ENCODE measurements around the gene NTHL1. TPM values are rescaled to one million over a fixed set of nuclear protein-coding genes. Genes with fewer than 3 reads are reported as not detected.

The NTHL1 gene
- total RNA-seq, 1 experiment from 2014 or later, result 77.4 TPM

DNA sequence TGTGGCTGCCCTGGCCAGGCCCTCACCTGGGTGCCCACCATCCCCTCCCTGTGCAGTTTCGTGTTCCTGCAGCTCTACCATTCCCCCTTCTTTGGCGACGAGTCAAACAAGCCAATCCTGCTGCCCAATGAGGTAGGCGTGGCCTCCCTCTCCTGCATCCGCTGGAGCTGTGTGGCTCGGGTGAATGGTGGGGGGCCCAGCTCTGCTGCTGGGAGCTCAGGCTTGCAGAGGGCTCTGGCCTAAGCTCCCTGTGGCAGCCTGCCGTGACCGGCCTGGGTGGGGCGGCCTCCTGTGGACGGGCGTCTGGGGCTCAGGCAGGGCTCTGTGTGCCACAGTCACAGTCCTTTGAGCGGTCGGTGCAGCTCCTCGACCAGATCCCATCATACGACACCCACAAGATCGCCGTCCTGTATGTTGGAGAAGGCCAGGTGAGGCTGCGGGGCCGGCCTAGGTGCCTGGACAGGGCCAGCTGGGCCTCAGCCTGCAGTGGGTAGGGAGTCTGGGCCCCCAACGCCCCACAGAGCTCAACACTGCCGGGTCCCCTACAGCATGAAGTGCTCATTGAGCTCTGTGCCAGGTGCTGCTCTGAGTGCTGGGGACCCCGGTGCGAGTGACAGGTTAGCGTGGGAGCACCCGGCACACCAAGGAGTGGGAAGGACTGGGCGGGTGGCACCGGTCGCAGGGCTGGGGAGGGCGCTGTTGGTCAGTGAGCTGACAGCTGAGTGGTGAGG lies 37.4 kb upstream of the NTHL1 start:
- no peak for DNase-seq (ENCODE audit: low spot score)

DNA sequence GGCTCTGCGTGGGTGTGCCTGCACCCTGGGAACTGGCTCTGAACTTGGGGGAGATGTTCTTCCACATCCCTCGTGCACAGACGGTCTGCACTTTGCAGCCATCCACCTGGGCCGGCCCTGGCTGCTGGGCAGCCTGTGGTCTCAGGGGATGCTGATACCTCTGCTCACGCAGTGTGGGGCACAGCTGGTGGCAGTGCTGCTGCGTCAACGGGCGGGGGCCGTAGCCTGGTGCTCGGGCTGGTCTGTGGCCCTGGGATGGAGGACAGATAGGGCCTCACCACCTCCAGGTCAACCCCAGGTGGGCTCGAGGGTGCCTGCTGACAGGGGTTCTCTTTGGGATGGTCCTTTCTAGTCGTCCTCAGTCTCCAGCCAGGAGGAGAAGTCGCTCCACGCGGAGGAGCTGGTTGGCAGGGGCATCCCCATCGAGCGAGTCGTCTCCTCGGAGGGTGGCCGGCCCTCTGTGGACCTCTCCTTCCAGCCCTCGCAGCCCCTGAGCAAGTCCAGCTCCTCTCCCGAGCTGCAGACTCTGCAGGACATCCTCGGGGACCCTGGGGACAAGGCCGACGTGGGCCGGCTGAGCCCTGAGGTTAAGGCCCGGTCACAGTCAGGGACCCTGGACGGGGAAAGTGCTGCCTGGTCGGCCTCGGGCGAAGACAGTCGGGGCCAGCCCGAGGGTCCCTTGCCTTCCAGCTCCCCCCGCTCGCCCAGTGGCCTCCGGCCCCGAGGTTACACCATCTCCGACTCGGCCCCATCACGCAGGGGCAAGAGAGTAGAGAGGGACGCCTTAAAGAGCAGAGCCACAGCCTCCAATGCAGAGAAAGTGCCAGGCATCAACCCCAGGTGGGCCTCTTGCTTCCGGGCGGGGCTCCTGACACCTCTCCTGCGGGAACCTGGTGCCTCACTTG lies 36.5 kb upstream of the NTHL1 start:
- DNase-seq (ENCODE audit: low spot score), result no peak

DNA sequence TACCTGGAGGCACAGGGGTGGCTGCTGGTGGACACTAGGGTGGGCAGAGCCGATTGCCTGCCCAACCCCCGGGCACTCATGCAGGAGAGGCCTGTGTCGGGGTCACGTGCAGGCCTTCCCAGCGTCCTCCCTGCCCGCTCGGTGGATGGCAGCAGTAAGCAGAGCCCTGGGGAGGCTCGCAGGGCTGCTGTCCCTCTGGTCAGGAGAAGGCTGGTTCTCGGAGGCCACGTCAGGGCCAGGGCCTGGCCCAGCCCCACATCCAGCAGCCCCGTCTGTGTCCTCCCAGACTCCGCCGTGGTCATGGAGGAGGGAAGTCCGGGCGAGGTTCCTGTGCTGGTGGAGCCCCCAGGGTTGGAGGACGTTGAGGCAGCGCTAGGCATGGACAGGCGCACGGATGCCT lies 35.8 kb upstream of the NTHL1 start:
- no peak for DNase-seq (ENCODE audit: low spot score)

DNA sequence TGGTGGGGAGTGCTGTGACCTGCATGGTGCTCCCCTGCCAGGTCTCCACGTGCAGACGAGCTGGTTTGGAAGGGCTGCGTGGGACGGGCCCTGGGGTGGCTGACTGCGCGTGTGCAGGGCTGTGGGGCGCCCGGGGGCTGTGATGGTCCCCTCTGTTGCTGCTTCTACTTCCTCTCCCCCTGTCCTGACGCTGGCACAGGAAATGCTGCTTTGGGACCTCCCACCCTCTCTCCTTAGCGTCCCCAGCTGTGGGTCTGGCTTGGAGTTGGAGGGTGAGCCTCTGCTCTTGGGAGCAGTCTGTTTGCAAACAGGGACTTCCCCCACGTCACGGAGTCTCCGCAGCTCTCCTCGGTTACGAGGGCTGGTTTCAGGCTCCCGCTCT lies 35.3 kb upstream of the NTHL1 start:
- no peak for DNase-seq (ENCODE audit: low spot score)

DNA sequence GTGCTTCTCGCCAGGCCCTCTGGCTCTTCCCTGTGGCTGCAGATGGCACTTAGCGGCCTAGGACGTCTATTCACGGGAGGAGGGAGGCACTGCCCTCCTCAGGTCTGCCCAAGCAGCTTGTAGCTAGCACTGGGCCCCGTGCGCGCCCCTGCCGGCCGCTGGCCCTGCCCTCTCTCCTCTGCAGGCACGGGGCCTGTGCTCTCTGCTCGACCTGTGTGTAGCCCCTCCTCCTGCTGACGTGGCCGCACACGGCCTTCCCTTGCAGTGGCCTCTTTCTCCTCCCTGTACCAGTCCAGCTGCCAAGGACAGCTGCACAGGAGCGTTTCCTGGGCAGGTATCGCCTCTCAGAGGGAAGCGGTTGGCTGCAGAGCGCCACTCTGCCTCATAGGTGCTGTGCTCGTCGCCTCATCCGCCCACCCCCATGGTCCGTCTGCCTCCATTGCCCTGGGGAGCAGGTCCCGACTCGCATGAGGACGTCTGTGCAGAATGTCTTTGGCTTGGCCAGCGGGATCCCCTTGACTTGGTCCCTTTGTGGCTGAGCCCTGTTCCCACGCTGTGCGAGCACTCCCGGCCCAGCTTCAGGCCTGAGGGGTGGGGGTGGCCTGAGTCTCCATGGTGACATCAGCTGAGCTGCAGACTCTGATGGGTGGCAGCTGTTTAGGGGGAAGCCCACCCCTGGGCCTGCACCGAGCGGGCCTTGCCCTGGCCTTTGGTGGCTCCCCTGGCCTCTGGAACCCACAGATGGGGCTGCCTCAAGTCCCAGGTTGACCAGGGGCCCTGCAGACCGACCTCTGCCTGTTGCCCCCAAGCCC lies 34.7 kb upstream of the NTHL1 start:
- DNase-seq (ENCODE audit: low spot score), result no peak

DNA sequence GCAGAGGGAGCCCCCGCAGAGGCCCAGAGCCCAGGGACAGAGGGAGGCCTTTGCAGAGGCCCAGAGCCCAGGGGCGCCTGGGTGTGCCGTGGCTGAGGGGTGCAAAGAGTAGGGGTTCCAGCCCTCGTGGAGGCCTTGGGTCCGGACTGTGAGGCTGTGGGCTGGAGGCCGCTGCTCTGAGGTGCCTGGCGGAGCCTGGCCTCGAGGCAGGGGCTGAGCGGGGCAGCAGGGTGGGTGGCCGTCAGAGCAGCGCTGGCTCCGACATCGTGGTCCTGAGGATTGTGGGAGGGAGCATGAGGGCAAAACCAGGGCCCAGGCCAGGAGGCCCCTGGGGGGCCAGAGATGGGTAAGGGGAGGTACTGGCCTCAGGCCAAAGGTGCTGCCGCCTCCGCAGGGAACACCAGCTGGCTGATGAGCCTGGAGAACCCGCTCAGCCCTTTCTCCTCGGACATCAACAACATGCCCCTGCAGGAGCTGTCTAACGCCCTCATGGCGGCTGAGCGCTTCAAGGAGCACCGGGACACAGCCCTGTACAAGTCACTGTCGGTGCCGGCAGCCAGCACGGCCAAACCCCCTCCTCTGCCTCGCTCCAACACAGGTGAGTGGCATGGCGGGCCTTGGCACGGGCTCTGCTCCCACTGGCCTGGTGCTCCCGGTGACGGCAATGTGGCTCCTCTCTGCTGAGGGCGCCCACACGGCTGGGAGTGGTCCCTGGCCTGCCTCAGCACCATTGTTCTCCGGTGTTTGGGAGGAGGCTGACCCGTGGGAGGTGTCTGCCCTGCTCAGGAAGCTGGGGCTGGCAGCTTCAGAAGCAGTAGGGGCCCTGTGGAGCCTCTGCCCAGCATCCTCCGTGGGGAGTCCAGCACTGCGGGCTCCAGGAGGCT lies 33.8 kb upstream of the NTHL1 start:
- no peak for DNase-seq (ENCODE audit: low spot score)

DNA sequence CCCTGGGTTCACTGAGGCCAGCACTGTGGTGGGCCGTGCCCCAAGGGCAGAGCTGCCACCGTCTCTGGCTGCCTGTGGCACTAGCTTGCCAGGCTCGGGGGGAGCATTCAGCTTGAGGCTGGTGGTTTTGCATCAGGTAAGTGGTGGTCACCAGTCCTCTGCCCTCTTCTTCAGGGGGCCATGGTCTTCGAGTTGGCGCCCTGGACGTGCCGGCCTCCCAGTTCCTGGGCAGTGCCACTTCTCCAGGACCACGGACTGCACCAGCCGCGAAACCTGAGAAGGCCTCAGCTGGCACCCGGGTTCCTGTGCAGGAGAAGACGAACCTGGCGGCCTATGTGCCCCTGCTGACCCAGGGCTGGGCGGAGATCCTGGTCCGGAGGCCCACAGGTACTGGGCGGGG lies 32.4 kb upstream of the NTHL1 start:
- DNase-seq (ENCODE audit: low spot score), result no peak

DNA sequence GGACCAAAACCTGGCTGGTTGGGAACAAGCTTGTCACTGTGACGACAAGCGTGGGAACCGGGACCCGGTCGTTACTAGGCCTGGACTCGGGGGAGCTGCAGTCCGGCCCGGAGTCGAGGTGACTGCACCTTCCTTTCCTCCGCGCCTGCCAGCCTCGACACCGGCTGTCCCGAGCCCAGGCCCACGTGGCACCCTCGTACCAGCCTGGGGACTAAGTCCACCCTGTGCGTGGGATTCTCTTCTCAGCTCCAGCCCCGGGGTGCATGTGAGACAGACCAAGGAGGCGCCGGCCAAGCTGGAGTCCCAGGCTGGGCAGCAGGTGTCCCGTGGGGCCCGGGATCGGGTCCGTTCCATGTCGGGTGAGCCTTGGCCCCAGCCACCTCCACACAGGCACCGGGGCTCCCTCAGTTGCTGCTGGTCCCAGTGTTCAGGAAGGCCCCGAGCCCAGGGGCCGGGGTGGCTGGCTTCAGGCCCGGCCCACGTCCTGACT lies 31.7 kb upstream of the NTHL1 start:
- no peak for DNase-seq (ENCODE audit: low spot score)

DNA sequence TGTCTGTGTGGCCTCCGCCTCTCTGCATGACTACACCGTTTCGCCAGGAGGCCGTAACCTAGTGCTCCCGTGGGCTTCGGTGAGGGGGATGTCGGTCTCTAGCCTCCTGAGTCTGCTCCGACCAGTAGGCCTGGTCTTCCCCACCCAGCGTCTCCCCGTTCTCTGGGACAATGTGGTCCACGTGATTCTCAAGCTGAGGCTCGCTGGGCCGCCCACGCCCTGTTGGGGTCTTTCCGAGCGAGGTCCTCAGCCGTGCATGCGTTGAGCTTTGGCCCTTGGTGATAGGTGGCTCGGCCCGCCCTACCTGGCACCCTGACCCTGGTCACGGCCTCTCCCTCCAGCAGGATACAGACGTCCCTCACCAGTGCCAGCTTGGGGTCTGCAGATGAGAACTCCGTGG lies 31.1 kb upstream of the NTHL1 start:
- no peak for DNase-seq (ENCODE audit: low spot score)

DNA sequence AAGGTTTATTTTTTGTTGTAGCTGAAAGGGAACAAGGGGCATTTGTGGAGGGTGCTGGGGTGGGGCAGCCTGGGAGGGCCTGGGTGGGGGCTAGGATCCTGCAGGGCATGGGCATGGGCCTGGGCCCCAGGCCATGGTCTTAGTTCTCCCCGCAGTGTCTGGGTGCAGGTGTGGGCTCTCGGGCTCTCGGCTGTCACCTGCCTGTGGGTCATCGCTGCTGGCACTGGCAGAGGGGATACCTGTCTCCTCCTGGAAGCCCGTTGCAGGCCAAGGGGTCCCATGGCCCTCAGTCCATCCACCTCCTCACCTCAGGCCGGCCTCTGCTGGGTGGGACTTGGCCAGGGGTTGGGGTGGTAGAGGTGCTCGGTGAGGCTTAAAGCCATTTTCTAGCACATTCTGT lies 30.5 kb upstream of the NTHL1 start:
- no peak for DNase-seq (ENCODE audit: low spot score)

DNA sequence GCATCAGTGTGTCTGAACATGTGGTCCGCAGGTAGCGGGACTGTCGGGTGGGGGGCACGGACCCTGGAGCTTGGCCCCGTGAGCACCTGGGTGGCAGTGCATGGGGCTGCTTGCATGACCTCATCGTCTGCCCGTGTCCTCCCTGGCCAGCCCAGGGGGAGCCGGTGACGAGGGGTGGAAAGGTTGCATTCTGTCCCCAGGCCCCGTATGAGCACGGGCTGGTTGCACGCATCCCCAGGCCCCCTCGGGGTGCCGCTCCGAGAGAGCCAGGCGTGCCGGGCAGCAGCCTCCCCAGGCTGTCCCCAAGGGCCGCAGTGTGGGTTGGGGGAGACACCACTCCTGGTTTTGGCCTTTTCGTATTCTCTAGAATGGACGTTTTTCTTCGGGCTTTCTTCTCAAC lies 30.1 kb upstream of the NTHL1 start:
- no peak for DNase-seq (ENCODE audit: low spot score)

DNA sequence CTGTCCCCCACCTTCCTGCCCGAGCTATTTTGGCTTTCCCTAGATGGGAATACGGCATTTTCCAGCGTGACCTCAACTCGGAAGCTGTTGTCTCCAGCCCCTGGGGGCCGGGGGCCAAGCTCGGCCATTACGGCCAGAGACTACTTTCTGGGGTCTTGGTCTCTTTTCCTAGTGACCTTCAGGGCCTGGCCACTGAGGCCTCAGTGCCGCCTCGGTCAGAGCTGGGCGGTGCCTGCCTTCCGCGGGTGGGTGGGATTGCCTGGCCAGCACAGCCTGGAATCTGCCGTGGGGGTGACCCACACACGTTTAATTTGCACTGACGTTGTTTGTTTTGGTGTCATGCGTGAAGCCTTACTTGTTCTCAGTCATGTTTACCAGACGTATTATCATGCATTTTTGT lies 29.4 kb upstream of the NTHL1 start:
- no peak for DNase-seq (ENCODE audit: low spot score)

DNA sequence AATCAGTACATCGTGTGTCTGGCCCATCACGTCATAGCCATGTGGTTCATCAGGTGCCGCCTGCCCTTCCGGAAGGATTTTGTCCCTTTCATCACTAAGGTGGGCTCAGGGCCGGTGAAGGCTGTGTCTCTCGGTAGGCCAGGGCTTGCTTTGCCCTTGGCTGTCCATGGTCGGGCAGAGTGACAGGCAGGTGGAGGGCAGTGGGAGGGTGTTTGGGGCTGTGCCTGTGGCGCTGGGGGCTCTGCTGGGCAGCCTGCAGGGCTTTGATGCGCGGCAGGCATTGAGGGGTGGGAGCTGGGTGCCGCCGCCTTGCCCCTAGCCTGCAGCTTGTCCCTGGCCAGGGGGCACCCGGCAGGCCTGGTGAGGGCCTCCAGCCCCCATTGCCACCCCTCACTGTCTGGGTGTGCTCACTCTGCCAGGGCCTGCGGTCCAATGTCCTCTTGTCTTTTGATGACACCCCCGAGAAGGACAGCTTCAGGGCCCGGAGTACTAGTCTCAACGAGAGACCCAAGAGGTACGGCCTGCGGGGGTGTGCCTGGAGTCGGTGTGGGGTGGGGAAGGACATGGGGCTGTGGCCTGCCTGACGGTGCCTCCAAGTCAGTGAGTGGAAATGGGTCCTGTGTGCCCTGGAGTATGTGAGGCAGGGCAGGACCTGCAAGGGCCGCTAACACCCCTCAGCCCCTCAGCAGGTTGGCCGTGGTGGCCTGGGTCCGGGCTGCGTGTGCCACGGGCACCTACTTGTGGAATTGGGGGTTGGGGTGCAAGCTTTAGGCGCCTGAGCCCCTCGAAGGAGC lies 28.6 kb upstream of the NTHL1 start:
- no peak for DNase-seq (ENCODE audit: low spot score)

DNA sequence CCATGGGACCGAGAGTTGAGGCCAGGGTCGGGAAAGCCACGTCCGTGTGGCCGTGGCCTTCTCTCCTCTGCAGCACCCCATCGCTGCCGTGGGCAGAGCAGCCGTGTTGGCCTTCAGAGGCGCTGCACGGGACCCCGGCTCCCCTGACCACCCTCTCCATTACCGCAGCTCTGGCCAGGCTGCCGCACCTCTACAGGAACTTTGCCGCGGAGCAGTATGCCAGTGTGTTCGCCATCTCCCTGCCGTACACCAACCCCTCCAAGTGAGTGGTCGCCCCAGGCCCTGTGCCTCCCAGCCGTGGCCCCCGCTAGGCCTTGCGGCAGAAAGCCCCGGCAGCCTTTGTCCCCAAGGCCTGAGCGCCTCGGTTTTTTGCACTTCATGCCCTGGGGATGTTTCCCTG lies 28.0 kb upstream of the NTHL1 start:
- no peak for DNase-seq (ENCODE audit: low spot score)

DNA sequence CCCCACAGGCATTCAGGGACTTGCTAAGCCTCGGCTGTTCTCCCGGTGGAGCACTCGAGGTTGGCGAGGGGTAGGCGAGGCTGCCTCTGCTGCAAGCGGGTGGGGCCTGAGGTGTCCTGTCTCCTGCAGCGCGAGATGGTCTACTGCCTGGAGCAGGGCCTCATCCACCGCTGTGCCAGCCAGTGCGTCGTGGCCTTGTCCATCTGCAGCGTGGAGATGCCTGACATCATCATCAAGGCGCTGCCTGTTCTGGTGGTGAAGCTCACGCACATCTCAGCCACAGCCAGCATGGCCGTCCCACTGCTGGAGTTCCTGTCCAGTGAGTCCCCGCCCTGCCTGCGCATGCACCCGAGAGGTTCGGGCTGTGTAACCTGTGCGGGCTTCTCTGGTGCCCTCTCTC lies 26.4 kb upstream of the NTHL1 start:
- no peak for DNase-seq (ENCODE audit: low spot score)

DNA sequence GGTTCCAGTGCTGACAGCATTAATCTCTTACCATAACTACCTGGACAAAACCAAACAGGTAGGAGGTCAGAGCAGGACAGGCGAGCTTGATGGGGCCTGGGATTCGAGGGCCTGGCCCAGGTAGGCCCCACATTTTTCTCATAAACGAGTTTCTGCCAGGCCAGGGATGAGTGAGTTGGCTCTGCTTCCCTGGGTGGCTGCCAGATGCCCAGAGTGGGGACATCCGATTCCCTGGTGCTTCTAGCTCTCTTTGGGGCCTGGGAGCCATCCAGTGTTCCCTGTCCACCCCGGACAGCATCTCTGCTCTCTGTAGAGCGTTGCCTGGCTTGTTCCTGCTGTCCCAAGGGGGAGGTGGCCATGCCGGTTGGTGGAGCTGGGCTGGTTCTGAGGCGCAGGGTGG lies 25.3 kb upstream of the NTHL1 start:
- DNase-seq (ENCODE audit: low spot score), result no peak

DNA sequence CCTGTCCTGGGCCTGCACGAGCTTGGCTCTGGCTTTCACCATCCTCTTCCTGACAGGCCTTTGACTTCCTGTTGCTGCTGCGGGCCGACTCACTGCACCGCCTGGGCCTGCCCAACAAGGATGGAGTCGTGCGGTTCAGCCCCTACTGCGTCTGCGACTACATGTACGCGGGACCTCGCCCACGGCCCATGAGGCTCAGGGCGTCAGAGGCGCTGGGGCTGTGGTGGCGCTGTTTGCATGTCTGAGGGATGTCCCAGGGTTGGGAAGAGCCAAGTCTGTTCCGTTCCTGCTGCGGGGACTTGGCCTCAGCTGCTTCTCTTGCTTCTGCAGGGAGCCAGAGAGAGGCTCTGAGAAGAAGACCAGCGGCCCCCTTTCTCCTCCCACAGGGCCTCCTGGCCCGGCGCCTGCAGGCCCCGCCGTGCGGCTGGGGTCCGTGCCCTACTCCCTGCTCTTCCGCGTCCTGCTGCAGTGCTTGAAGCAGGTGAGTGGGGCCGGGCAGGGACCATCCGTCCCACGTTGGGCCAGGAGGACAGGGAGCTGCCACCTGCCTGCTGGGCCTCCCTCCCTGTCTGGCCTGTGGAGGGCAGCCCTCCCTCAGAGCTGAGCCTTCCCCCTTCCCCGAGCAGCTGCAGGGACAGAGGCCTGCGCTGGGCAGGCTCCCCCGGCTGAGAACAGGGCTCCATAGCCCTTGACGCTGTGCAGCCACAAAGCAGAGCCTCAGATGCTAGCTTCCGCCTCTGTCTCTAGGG lies 24.0 kb upstream of the NTHL1 start:
- no peak for DNase-seq (ENCODE audit: low spot score)

DNA sequence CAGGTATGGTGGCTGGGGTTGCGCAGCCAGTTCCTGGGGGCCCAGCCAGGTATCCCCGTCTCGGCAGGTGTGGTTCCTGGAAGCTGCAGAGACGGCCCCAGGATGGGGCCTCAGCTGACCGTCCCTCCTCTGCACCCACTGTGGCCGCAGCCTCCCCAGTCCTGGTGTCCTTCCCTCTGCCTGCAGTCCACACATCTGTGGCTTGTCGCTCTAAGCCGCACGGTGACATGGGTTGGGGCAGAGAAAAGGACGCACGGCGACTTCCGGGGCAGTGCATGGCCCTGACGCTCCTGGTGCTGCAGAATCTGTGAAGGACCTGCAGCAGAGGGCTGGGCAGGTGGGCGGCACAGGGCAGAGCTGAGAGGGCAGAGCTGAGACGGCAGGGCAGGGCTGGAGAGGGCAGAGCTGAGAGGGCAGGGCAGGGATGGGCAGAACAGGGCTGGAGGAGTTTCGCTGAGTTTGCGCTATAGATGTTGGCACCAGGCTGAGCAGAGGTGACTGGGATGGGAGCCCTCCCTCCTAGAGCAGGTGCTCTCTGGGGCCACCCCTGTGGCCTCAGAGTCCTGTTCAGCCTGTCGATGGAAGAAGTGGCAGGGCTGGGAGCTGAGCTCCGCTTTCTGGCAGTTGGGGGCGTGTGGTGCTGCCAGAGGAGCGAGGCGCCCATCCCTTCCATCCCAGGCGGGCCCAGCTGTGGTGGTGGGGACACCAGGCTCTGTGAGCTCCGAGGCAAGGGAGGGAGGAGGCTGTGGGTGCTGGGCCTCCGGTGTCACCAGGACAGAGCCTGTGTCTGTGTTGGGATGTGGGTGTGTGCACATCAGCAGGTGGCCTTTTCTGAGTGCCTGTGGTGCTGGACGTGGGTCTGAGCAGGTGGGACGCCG lies 23.2 kb upstream of the NTHL1 start:
- no peak for DNase-seq (ENCODE audit: low spot score)

DNA sequence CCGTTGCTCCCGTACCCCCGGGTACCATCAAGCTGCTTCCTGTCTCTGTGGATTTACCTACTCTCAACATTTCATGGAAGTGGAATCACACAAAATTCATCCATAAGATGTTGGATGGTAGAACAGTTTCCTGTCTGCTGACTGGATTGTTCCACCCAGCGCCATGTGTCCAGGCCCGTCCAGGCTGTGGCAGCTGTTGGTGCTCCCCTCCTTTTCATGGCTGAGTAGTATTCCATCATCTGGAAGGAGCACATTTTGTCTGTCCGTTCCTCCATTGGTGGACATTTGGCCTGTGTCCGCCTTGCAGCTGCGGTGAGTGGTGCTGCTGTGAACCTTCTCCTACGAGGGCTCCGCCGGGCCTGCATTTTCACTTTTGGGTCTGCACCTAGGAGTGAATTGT lies 18.5 kb upstream of the NTHL1 start:
- no peak for DNase-seq (ENCODE audit: low spot score)

Measured in A172 (cell line).